Measurements from ENCODE around the gene HOXC12.

GRCh38 chr12:53968214-53969127 is 13.8 kb downstream of the HOXC12 start:
- TF ChIP-seq CTCF (IDR thresholded peaks at IDR 0.05) (no peak), POLR2A (IDR thresholded peaks at IDR 0.05) (no peak)

Measured in upper lobe of left lung (tissue), 4 donors.